Hepatic stellate cell (primary cell): Measurements from ENCODE around the gene DTD1.
A peak's percentile ranks its signal among the peaks of the same experiment; 100 is the strongest.

ENCODE experiments used
- DNase-seq: peaks from one replicate; pipeline ENCODE4 v3.0.0; 2011; ENCODE audit warnings: low spot score

DTD1 gene, protein sequence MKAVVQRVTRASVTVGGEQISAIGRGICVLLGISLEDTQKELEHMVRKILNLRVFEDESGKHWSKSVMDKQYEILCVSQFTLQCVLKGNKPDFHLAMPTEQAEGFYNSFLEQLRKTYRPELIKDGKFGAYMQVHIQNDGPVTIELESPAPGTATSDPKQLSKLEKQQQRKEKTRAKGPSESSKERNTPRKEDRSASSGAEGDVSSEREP

DNA sequence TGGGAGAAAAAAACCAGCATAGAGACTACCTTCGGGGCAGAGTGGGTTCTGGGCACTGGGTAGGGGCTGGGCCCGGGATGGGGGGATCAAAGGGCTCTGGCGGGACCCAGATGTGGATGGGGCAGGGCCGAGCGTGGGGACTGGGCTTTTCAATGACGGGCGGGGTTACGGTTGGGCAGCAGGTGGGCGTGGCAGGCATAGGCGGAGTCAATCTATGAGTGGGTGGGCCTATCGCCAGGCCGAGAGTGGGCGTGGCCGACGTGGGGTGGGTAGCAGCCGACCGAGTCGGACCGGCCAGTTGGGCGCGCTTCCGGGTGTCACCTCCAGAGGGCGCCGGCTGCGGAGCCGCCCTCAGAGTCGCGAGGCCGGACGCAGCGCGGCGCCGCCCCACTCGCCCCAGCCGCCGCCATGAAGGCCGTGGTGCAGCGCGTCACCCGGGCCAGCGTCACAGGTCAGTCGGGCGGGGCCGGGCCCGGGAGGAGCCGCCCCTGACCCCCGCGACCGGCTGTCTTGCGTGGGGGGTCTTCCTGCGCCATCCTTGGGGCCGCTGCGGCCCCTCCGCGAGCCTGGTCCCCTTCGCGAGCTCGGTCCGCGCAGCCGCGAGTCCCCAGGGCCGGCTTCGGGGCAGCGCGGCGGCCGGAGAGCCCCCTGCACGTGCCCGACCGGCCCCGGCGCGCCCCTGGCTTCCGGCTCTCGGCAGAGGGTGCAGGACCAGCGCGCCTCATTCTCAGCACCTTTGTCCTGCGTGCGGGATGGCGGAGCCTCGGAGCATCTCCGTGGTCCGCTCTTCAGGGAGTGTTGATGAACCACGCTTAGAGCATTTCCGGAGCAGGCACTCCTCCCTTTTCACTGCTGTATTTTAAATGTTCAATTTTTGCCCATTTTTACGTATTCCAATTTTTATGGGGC is at the start of gene DTD1:
Gene DTD1, plus strand, starts transcription at position 390 of the 909 bp plus-strand sequence. Its CDS starts 19 bp downstream, at position 409.
- peak; percentile 80 for DNase-seq

DNA sequence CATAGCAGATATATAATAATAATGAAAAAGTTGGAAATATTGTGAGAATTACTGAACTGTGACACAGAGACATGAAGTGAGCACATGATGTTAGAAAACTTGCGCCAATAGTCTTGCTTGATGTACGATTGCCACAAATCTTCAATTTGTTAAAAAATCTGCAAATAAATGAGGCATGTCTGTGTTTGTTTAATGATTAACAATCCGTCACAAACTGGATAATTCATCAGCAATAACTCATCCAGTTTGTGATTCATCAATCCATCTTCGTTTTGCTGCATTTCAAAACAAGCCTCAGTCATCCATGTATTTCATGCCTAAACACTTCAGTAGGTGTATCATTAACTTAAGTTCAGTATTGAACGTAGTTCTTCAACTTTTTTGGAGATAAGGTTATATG is 46.1 kb upstream of the DTD1 start:
- no peak for DNase-seq

DNA sequence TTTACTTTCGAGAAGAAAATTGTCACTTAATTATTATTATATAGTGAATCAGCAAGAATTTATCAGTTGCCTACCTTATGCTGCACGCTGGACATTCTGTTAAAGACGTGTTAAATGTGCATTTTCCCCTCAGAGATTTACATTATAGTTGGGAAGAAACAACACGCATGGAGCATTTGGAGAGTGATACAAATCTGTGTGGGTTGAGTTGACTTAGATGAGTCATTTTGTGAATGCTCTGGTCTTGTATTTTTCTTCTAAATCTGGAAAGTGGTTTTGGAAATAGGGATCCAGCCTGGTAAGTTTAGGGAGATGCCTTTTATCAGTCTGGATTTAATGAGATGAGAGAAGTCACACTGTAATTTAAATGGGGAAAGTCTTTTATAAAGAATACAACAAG is 44.6 kb upstream of the DTD1 start:
- DNase-seq, result no peak

DNA sequence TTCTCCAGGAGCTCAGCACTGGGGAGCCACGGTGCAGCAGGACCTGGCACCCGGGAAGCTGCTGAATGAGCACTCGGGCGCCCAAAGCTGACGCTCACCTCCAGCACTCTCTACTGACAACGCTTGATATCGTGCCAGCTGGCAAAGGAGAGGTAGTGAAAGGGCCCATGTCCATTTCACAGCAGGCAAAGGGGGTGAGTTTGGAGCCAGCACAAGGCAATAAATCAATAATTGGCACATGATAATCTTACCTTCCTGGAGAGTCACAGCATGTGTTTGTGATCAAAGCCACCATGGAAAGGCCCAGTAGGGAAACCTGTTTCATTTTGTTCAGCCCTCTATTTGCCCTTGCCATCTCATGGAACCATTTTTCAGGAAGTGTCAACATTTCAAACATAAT is 43.9 kb upstream of the DTD1 start:
- DNase-seq, result no peak

DNA sequence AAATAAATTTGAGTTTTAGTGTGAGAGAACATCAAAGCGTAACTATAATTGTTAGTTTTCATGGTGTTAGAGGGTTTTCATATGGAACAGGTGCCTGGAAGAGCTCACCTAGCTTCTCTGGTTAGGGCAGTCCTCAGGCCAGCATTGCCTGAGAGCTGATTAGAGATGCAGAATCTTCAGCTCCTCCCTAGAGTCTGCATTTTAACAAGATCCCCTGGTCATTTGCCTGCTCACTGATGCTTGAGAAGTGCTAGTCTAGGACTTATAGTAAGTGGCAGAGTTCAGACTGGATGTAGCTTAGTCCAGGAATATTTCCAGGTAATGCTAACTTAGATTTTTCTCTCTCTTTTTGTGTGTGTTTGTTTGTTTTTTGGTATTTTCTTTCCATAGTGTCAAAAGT is 42.3 kb upstream of the DTD1 start:
- no peak for DNase-seq

DNA sequence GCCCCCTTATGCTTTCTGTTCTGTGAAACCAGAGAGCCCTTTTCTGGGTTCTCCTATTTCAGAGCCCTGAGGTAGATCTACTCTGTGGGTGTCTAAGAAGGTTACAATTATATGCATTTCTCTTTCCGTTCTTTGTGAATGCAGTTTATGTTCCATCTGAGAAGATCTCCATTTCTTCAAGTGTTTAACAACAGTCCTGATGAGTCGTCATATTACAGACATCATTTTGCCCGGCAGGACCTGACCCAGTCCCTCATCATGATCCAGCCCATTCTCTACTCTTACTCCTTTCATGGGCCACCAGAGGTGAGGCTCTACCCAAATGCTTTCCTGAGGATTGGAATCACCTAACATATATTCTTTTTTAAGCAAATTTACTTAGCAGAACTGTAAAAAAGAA is 39.4 kb upstream of the DTD1 start:
- no peak for DNase-seq

DNA sequence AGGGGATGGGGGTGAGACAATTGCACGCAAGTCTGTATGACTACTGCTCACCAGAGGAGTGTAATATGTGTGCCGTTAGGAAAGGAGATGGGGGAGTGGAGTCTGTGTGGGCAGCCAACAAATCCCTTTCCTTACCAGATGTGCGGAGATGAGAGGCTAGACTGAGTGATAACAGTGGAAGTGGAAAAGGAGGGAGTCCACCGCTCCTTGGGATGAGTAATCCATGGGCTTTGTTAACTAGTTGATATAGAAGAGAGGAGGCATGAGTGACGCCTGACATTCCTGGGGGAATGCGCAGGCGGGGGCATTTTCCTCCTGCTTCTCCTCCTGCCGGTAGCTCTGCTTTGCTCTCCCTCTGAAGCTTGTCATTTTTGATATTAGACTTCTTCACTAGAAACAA is 34.1 kb upstream of the DTD1 start:
- no peak for DNase-seq

DNA sequence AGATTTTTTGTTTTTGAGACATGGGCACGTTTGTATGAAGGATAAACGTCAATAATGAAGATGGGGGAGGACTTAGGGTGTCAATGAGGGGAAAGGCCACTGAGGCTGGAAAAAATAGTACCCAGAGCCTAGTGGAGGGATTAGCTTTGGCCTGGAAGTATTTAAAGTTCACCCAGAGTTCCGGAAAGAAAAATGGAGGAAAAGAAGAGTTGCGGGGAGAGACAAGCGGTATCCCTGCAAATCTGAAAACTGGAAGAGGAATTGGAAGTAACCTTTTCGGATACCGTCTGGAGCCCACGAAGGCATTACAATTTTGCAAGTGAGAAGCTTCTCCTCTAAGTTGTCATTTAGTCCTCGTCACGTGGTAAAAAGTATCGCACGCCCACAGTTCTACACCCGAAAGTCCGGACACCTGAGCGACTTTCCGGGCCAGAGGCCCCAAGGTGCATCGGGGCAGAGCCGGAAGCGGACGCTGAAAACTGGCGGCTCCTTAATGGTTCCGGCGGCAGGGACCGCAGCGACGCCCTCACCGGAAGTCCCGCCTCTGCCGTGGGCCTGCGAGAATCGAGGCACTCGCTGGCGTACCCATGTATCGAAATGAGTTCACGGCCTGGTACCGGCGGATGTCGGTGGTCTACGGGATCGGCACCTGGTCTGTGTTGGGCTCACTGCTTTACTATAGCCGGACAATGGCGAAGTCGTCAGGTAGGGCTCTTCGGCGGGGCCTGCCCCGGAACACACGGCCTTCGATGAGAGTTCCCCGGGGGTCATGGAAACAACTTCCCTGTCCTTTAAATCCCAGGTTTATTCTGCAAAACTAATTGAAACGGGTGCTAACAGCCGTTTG is 20.7 kb upstream of the DTD1 start, which contains the start of gene SMIM26:
Gene SMIM26, plus strand, starts transcription at position 541 of the 847 bp plus-strand sequence. Its CDS starts 47 bp downstream, at position 588.
- DNase-seq, result peak; percentile 88

DNA sequence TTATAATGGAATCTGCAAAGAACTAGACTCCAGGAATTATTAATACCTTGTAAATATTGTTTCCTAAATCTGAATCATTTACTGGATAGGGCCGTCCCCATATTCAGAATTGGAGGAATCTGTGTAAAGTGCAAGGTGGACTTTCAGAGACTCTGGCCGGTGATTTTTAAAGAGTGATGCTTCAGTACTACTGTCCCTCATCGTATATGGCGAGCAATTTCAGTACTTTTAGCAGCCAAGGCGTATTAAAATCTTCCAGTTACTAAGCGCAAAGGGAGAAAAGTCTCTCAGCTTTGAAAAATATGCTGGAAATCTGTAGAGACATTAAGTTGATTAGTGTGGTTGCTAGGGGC is 20.1 kb upstream of the DTD1 start:
- DNase-seq, result no peak

DNA sequence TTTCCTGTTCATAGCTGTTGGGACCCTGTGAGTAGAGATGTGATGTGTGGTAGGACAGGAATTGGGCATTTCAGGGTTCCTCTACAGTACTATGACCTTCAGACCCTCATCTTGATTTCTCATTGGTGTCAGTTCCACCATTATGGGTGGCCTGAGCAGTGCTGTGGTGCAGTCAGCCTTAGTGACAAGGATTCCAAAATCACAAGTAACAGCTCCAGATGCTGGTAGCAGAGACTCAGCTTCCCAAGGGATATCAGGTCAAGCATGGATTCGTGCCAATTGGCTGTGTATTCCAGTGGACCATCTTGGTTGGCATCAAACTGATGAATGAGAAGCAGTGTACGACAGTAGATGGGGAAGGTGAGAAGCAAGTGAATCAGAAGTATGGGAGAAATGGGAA is 16.8 kb upstream of the DTD1 start:
- no peak for DNase-seq

DNA sequence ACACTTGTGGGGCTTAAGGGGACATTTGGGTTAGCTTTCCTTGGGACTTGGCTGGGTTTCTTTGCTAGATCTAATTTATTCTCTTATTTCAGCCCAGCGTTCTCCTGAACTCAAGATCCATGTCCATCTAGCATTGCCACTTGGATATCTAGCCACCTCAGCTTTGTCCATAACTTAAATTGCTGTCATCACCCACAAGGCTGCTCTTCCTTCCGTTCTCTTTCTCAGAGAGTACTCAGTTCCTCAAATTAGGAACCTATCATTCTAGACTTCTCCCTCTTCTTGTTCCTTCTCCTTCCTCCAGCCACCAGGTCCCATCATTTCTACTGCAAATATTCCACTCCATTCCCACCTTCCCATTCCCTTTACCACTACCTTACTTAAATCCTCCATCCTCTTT is 16.3 kb upstream of the DTD1 start:
- no peak for DNase-seq

DNA sequence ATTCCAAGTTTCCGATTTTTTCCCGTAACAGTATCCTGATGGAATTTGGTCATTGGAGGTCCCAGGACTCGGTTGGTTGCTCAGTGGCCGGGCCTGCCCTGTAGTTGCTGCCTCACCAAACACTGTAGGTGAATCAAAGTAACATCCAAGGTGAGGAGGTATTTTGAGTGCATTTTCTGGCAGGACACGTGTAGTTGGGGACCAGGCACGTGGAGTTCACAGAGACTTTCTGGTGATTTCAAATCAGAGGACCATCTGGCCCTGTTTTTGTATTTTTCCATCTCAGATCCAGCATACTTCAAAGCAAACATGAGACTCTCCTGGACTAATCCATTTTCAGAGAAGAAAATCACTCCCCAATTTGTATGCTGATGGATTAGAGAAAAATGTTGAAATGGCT is 9.9 kb upstream of the DTD1 start:
- no peak for DNase-seq

DNA sequence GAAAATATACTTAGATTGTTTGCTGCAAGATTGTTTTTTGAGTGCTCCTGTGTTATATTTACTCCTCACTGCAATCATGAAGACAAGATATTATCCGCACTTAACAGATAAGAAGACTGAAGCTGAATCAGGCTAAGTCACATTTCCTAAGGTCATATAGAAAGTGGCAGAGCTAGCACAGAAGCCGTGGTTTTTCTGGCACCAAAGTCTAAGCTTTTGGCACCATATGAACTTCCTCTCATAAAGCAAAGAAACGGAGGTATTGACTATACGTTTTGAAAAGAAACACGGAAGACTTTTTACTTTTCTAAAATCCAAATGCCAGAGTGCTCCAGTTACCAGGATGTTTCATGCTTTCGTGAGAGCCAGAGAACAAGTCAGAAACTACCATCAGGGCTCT is 9.3 kb upstream of the DTD1 start:
- no peak for DNase-seq

DNA sequence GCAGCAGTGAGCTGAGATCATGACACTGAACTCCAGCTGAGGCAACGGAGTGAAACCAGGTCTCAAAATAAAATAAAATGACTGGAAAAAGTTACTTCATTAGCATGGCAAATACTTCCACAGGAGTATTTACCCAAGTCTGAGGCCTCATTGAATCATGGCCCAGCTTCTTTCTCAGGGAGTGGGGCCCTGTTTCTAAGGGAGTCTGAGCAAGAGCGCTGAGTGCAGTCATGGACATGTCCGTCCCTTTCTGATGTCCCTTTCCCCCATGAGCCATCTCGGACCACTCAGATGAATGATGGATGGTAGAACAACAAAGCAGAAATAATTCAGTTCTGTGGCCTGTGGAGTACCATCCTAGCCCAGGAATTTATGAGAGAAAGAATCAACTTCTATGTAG is 7.8 kb upstream of the DTD1 start:
- DNase-seq, result no peak

DNA sequence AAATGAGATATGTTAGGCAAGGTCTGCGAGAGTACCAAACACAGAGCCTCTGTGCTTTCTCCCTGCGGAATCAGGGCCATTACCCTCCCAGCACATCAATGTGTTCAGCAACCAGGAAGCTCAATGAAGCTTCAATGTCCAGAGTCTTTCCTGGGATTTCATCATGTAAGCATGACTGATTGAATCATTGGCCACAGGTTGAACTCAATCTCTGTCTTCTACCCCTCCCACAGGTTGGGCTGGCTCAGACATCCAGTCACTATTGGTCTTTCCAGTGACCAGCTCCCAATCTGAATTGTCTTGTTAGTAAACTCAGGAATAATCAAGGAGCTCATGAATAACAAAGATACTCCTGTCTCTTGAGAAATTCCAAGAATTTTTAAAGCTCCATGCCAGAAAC is 2.7 kb upstream of the DTD1 start:
- DNase-seq, result no peak

DNA sequence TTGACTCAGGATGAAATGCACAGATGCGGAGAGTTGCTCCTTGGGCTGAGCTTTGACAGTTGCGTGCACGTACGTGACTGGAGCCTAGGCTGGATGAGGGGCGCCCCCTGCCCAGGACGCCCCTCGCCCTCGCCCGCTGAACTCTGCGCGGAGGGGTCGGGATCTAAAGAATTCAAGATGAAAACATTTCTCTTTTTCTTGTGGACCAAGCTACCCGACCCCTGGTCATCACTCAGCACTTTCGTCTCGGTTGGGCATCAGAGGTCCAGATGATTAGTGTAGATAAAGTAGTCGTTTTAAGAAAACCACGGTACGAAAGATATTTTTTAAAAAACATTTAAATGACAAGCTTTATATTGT is 700 bp downstream of the DTD1 start:
- no peak for DNase-seq

DNA sequence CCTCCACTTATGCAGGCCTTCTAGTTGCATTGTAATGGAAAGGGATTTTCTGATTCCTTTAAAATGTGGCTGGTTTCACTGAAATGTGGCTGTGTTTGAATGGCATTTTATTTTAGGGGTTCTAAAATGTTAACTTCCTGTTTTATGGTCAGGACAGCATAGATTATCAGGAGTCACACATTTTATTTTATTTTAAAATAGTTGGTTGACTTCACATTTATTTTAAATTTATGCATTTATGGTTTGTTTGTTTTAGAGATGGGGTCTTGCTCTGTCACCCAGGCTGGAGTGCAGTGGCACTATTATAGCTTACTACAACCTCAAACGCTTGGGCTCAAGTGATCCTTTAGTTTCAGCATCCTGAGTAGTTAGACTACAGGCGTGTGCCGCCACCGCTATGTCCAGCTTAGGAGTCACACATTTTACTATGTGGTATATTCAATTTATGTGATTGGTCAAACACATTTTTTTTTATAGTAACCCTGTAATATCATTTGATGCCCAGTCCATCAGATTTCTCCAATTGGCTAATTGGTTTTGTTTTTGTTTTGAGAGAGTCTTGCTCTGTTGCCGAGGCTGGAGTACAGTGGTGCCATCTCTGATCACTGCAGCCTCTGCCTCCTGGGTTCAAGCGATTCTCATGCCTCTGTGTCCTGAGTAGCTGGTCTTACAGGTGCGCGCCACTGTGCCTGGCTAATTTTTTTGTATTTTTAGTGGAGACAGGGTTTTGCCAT is 2.3 kb downstream of the DTD1 start:
- DNase-seq, result no peak

DNA sequence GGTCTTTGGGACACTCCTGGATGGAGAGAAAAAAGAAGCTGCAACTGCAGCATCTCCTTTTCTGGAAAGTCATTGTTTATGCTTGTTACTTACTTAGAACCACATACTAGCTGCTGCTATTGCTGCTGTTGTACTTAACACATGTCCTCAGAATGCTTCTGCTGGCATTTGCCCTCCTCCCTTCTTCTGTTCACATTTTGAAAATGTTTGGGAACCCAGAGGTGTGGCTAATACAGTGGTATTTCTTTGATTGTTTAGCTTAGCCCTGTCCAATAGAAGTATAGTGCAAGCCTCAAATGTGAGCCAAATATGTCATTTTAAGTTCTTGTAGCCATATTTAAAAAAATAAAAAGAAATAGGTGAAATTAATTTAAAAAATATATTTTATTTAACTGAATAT is 8.4 kb downstream of the DTD1 start:
- no peak for DNase-seq

DNA sequence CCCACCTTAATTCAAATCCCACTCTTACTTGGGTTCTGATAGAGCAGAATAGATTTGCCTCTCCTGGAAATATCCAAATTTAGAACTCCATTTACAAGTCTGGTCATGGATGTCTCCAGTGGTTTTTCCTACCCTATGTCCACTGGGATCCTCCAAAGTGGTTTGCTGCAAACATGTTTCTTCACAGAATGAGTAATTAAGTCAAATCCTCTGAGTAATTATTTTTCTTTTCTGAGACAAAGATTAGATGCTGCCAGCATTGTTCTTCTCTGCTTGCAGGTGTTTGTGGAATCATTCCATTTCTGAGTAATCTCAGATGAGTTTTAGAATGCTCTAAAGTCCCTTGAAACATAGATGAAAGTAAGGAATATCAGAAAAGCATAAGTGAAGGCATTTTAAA is 21.9 kb downstream of the DTD1 start:
- no peak for DNase-seq

DNA sequence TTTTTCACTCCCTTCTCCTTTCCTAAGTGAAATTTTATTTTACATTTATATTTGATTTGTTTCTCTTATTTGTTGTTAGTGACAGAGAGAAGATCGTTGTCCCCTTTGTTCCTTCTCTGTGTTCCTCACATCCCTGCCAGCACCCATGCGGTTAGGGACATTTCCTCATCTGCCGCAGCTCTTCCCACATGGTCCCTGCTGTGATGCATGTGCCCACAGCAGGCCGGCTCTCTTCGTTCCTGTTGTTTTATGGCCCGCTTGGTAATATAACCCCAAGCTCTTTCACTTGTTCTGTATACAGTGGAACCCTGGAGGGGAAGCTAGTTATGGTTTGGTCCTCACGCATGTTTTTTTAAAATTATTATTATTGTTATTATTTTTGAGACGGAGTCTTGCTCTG is 23.6 kb downstream of the DTD1 start:
- DNase-seq, result no peak

DNA sequence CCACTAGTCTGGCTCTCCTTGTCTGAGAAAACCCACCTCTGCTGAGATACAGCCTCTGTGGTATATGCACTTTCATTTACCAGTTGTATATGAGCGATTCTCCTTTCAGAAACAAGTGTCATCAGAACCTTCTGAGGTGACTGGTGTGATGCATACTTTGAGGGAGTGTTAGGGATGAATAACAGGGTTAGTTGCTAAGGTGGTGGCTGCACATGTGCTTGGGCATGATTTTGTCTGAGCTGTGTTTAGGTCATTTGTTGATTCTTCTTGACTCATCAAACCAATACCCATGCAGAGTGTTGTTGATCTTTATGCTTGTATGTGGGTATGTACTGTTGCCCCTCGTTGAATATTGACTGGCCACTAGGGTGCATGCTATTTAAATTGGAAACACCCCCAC is 25.7 kb downstream of the DTD1 start:
- no peak for DNase-seq

DNA sequence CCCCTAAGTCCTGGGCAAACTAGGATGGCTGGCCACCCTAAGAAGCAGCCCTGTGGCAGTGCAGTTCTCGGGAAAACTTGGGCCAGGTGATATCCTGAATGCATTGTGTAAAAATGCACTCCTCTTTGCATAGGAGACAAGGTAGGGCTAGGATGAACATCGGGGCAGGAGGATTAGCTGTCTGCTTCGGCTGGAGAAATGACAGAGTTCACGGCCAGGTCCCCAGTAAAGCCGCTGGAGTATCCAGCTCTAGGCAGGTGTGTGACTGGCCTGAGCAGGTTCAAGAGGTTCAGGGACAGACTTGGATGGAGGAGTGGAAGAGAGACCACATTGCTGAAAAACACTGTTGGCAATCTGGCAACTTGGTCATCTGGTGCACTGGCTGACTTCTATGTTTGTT is 26.4 kb downstream of the DTD1 start:
- DNase-seq, result no peak
